WI38 (cell line): Measurements from ENCODE around the gene HOXC9.

Experiments
- H3K4me3 ChIP-seq: 2 replicates; pipeline ENCODE4 v1.5.1; 2011; ENCODE audit warnings: low read depth, mild to moderate bottlenecking, control low read depth, low read length
- CTCF ChIP-seq: IDR thresholded peaks from 2 replicates; pipeline ENCODE4 v1.5.1; 2012; ENCODE audit warnings: low read depth, mild to moderate bottlenecking, control low read depth, low read length

HOXC9 gene

GRCh38 chr12:54036620-54037359, 36.8 kb downstream of the HOXC9 start:
- no peak for TF ChIP-seq CTCF
- H3K4me3 ChIP-seq = no peak overlapping the region

- no peak overlapping the region for H3K4me3 ChIP-seq
Observed at GRCh38 chr12:54037360-54038283, 37.7 kb downstream of the HOXC9 start.

GRCh38 chr12:54038284-54038870, 38.4 kb downstream of the HOXC9 start:
- no peak for TF ChIP-seq CTCF
- no peak overlapping the region for H3K4me3 ChIP-seq

More at GRCh38 chr12:54037360-54038283, 37.7 kb downstream of the HOXC9 start:
- no peak for TF ChIP-seq CTCF

- H3K4me3 ChIP-seq = no peak overlapping the region
- no peak for TF ChIP-seq CTCF
Observed at GRCh38 chr12:54038871-54039414, 39.0 kb downstream of the HOXC9 start.

GRCh38 chr12:54039417-54040147, 39.6 kb downstream of the HOXC9 start:
- no peak overlapping the region for H3K4me3 ChIP-seq
- TF ChIP-seq CTCF = no peak

GRCh38 chr12:54040148-54040494, 40.2 kb downstream of the HOXC9 start:
- no peak overlapping the region for H3K4me3 ChIP-seq
- TF ChIP-seq CTCF = no peak
